ENCODE data around the gene PNMT. TPM values are rescaled to one million over a fixed set of nuclear protein-coding genes. Genes with fewer than 3 reads are reported as not detected.

The PNMT gene
- total and polyA plus RNA-seq, 2 donors (not counting 3 experiments of a cell fraction or from before 2014, with no cell fraction given): 0.11 TPM; not detected in 1

DNA sequence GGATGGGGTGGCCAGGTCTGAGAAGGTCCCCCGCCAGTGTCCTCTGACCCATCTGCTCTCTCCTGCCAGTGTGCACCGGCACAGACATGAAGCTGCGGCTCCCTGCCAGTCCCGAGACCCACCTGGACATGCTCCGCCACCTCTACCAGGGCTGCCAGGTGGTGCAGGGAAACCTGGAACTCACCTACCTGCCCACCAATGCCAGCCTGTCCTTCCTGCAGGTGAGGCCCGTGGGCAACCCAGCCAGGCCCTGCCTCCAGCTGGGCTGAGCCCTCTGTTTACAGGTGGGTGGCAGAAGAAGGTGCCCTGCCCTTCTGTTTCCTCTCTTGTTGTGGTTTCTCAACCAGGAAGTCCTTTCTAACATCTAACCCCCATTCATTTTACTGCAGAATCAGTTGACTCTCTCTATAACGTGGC is 38.7 kb downstream of the PNMT start:
- TF ChIP-seq POLR2AphosphoS5 (IDR thresholded peaks at IDR 0.05; ENCODE audit: insufficient read depth, low read depth, low read length) (no peak), EZH2 (IDR thresholded peaks at IDR 0.05; ENCODE audit: borderline replicate concordance, low read depth, low read length, severe bottlenecking) (no peak), GATA2 (IDR thresholded peaks at IDR 0.05; ENCODE audit: insufficient read depth, insufficient read length, low read depth, low read length) (no peak), FOS (IDR thresholded peaks at IDR 0.05; ENCODE audit: borderline replicate concordance, insufficient read depth, low read length) (no peak), MAX (IDR thresholded peaks at IDR 0.05; ENCODE audit: insufficient read depth, insufficient read length) (no peak), JUN (IDR thresholded peaks at IDR 0.05; ENCODE audit: borderline replicate concordance, insufficient read depth, insufficient read length, low read depth) (no peak), POLR2A (IDR thresholded peaks at IDR 0.05; ENCODE audit: low read depth, low read length) (no peak), MYC (IDR thresholded peaks at IDR 0.05; ENCODE audit: low read depth, low read length) (no peak)
- TF ChIP-seq, protein P1, sequence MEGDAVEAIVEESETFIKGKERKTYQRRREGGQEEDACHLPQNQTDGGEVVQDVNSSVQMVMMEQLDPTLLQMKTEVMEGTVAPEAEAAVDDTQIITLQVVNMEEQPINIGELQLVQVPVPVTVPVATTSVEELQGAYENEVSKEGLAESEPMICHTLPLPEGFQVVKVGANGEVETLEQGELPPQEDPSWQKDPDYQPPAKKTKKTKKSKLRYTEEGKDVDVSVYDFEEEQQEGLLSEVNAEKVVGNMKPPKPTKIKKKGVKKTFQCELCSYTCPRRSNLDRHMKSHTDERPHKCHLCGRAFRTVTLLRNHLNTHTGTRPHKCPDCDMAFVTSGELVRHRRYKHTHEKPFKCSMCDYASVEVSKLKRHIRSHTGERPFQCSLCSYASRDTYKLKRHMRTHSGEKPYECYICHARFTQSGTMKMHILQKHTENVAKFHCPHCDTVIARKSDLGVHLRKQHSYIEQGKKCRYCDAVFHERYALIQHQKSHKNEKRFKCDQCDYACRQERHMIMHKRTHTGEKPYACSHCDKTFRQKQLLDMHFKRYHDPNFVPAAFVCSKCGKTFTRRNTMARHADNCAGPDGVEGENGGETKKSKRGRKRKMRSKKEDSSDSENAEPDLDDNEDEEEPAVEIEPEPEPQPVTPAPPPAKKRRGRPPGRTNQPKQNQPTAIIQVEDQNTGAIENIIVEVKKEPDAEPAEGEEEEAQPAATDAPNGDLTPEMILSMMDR (IDR thresholded peaks at IDR 0.05; ENCODE audit: extremely low read depth in 1 of 2, insufficient read depth in 1 of 2, low read depth in 1 of 2, low read length in 2 of 2): no peak
- Histone ChIP-seq H3K9me1 (replicated peaks; ENCODE audit: control insufficient read depth, extremely low read depth, insufficient read depth, low read length) (no peaks in the 10 kb centered on the region), H3K79me2 (ENCODE audit: control insufficient read depth, insufficient read depth, low read length) (no peaks in the 10 kb centered on the region), H3K9me3 (replicated peaks; ENCODE audit: control insufficient read depth, insufficient read depth, low read length) (no peaks in the 10 kb centered on the region), H3K36me3 (ENCODE audit: control insufficient read depth in 2 of 2, extremely low read depth in 1 of 2, insufficient read depth in 2 of 2, low read length in 2 of 2) (peaks cover 0 to 3% of the 10 kb centered on the region in 2 experiments), H3K4me3 (replicated peaks in 1 of 3; ENCODE audit: insufficient read depth in 1 of 3, low read depth in 1 of 3, low read length in 3 of 3) (no peak overlapping the region), H3K27ac (ENCODE audit: insufficient read depth, low read depth, low read length) (no peak overlapping the region), H2AFZ (ENCODE audit: low read depth, low read length) (no peak overlapping the region), H3K9ac (replicated peaks; ENCODE audit: extremely low read depth, insufficient read depth, low read length) (no peak overlapping the region), H4K20me1 (replicated peaks; ENCODE audit: control insufficient read depth, extremely low read depth, insufficient read depth, low read length) (no peaks in the 10 kb centered on the region), H3K27me3 (ENCODE audit: control insufficient read depth in 2 of 2, insufficient read depth in 2 of 2, low read length in 2 of 2) (no peaks in the 10 kb centered on the region), H3K4me1 (ENCODE audit: control insufficient read depth, extremely low read depth, insufficient read depth, low read length) (peaks cover 2% of the 10 kb centered on the region), H3K4me2 (ENCODE audit: insufficient read depth, low read length) (no peak overlapping the region)
- POLR2A ChIA-PET: no interaction called here
- FAIRE-seq: no peak
- no TSS peak for BruUV-seq (replicated peaks)
- intact Hi-C loops (cut with micrococcal nuclease): no loop called here
- CTCF ChIA-PET: no interaction called here
- no peak for DNase-seq (ENCODE audit: low read depth, low spot score)
- dilution Hi-C loops (cut with MboI; ENCODE audit: extremely low pct_ligation_motif_present, low sequenced_read_pairs): no loop called here

All from endothelial cell of umbilical vein (primary cell).